ENCODE data around the gene FAM13B. TPM values are rescaled to one million over a fixed set of nuclear protein-coding genes. Genes with fewer than 3 reads are reported as not detected.

The FAM13B gene
- polyA plus RNA-seq, 3 donors, result 11.5 to 17.0 (median 12.9) TPM

GRCh38 chr5:138065102-138065501 lies 32.2 kb upstream of the FAM13B start:
- Histone ChIP-seq H3K79me2 (ENCODE audit: insufficient read depth, low read length) (no peaks in the 10 kb centered on the region), H3K4me2 (replicated peaks; ENCODE audit: extremely low read depth, low read length, poor library complexity, severe bottlenecking) (no peak overlapping the region), H3K27ac (ENCODE audit: low read depth in 1 of 2, low read length in 2 of 2) (no peak overlapping the region), H3K4me3 (replicated peaks in 1 of 3; ENCODE audit: low read depth in 2 of 3, low read length in 3 of 3) (no peak overlapping the region), H3K9me3 (replicated peaks in 1 of 2; ENCODE audit: control insufficient read depth in 1 of 2, insufficient read depth in 1 of 2, low read length in 2 of 2) (no peaks in the 10 kb centered on the region), H3K4me1 (ENCODE audit: control insufficient read depth in 1 of 2, insufficient read depth in 2 of 2, low read length in 2 of 2) (peaks cover 10% of the 10 kb centered on the region in 2 donors), H3K27me3 (ENCODE audit: control insufficient read depth in 2 of 2, insufficient read depth in 2 of 2, low read length in 2 of 2) (no peaks in the 10 kb centered on the region), H2AFZ (ENCODE audit: insufficient read depth, low read depth, low read length, poor library complexity, severe bottlenecking) (no peak overlapping the region), H3K9ac (ENCODE audit: insufficient read depth, low read length, poor library complexity, severe bottlenecking) (no peak overlapping the region), H3K36me3 (replicated peaks in 1 of 2; ENCODE audit: control insufficient read depth in 1 of 2, insufficient read depth in 2 of 2, low read length in 2 of 2) (no peaks in the 10 kb centered on the region), H4K20me1 (ENCODE audit: insufficient read depth, low read length) (no peaks in the 10 kb centered on the region)
- Mint-ChIP-seq H3K4me3 (no peak overlapping the region), H3K4me1 (peaks cover 22% of the 10 kb centered on the region), H3K9me3 (peaks cover 0 to 2% (median 0%) of the 10 kb centered on the region in 7 donors), H3K36me3 (no peaks in the 10 kb centered on the region), H3K27me3 (ENCODE audit: low read depth in 3 of 3) (peaks cover 0 to 9% (median 3%) of the 10 kb centered on the region in 3 donors), H3K27ac (no peak overlapping the region)
- WGBS (ENCODE audit: insufficient coverage), result 96% methylated on average over 2 of the region's 5 CpGs
- no peak for DNase-seq
- TF ChIP-seq, protein P1, sequence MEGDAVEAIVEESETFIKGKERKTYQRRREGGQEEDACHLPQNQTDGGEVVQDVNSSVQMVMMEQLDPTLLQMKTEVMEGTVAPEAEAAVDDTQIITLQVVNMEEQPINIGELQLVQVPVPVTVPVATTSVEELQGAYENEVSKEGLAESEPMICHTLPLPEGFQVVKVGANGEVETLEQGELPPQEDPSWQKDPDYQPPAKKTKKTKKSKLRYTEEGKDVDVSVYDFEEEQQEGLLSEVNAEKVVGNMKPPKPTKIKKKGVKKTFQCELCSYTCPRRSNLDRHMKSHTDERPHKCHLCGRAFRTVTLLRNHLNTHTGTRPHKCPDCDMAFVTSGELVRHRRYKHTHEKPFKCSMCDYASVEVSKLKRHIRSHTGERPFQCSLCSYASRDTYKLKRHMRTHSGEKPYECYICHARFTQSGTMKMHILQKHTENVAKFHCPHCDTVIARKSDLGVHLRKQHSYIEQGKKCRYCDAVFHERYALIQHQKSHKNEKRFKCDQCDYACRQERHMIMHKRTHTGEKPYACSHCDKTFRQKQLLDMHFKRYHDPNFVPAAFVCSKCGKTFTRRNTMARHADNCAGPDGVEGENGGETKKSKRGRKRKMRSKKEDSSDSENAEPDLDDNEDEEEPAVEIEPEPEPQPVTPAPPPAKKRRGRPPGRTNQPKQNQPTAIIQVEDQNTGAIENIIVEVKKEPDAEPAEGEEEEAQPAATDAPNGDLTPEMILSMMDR (IDR thresholded peaks at IDR 0.05), result no peak
- intact Hi-C loops (cut with micrococcal nuclease), result loop anchor here in 1 of 2 donors (10.0 kb wide), 2 partner anchors 290 to 430 kb away; no protein-coding TSS in a partner anchor

GRCh38 chr5:138064526-138064925 lies 31.6 kb upstream of the FAM13B start:
- no peak overlapping the region for H3K4me3 ChIP-seq (replicated peaks in 1 of 3; ENCODE audit: low read depth in 2 of 3, low read length in 3 of 3)
- H3K27ac Mint-ChIP-seq, result peak overlapping the region in 1 of 7 donors; percentile 6
- H3K27ac ChIP-seq (ENCODE audit: low read depth in 1 of 2, low read length in 2 of 2), result no peak overlapping the region
- TF ChIP-seq, protein P1 (IDR thresholded peaks at IDR 0.05), result no peak
- H3K4me1 Mint-ChIP-seq, result peaks cover 22% of the 10 kb centered on the region
- H2AFZ ChIP-seq (ENCODE audit: insufficient read depth, low read depth, low read length, poor library complexity, severe bottlenecking), result no peak overlapping the region
- no peaks in the 10 kb centered on the region for H3K9me3 ChIP-seq (replicated peaks in 1 of 2; ENCODE audit: control insufficient read depth in 1 of 2, insufficient read depth in 1 of 2, low read length in 2 of 2)
- H3K9ac ChIP-seq (ENCODE audit: insufficient read depth, low read length, poor library complexity, severe bottlenecking), result no peak overlapping the region
- peaks cover 0 to 9% (median 3%) of the 10 kb centered on the region in 3 donors for H3K27me3 Mint-ChIP-seq (ENCODE audit: low read depth in 3 of 3)
- no peaks in the 10 kb centered on the region for H3K79me2 ChIP-seq (ENCODE audit: insufficient read depth, low read length)
- no peaks in the 10 kb centered on the region for H3K27me3 ChIP-seq (ENCODE audit: control insufficient read depth in 2 of 2, insufficient read depth in 2 of 2, low read length in 2 of 2)
- H4K20me1 ChIP-seq (ENCODE audit: insufficient read depth, low read length), result no peaks in the 10 kb centered on the region
- intact Hi-C loops (cut with micrococcal nuclease), result loop anchor here in 1 of 2 donors (10.0 kb wide), 2 partner anchors 290 to 430 kb away; no protein-coding TSS in a partner anchor
- no peak overlapping the region for H3K4me3 Mint-ChIP-seq
- no peak overlapping the region for H3K4me2 ChIP-seq (replicated peaks; ENCODE audit: extremely low read depth, low read length, poor library complexity, severe bottlenecking)
- H3K36me3 ChIP-seq (replicated peaks in 1 of 2; ENCODE audit: control insufficient read depth in 1 of 2, insufficient read depth in 2 of 2, low read length in 2 of 2), result no peaks in the 10 kb centered on the region
- H3K9me3 Mint-ChIP-seq, result peaks cover 0 to 2% (median 0%) of the 10 kb centered on the region in 7 donors
- H3K4me1 ChIP-seq (ENCODE audit: control insufficient read depth in 1 of 2, insufficient read depth in 2 of 2, low read length in 2 of 2), result peaks cover 10% of the 10 kb centered on the region in 2 donors
- no peak for DNase-seq
- no peaks in the 10 kb centered on the region for H3K36me3 Mint-ChIP-seq
